Ovary (tissue), 9 donors: ENCODE results near the gene PFKL. TPM values are rescaled to one million over a fixed set of nuclear protein-coding genes. Genes with fewer than 3 reads are reported as not detected.

Experiments used
- DNase-seq, 5 donors: peaks; one replicate each; pipeline ENCODE4 v3.0.0-alpha.2; 2019 to 2020
- H3K27ac ChIP-seq, 2 donors: fragments of 200-600 bp; one replicate each; pipeline versions ENCODE4 v1.5.1 to v1.8.0; 2019 to 2022
- H3K27me3 ChIP-seq: fragments of 200-600 bp; one replicate; pipeline ENCODE4 v1.8.0; 2022
- H3K36me3 ChIP-seq: fragments of 200-600 bp; sonication (generic); one replicate; pipeline ENCODE4 v1.5.1; 2019
- H3K4me1 ChIP-seq: one replicate; pipeline ENCODE4 v1.8.1; 2013; ENCODE audit warnings: mild to moderate bottlenecking, moderate library complexity; ENCODE audit not compliant: insufficient read depth
- H3K4me3 ChIP-seq: fragments of 200-600 bp; sonication (generic); one replicate; pipeline ENCODE4 v1.5.1; 2017
- H3K9me3 ChIP-seq, 2 donors: fragments of 200-600 bp in 1 of 2; sonication (generic) in 1 of 2; one replicate each; pipeline versions ENCODE4 v1.5.1 to v1.8.1; 2013 to 2019; ENCODE audit warnings: mild to moderate bottlenecking in 1 of 2, moderate library complexity in 1 of 2
- EP300 ChIP-seq: sonication (generic); formaldehyde crosslinking; IDR thresholded peaks from one replicate; pipeline ENCODE4 v1.6.1; 2017; ENCODE audit warnings: antibody characterized with exemption
- POLR2A ChIP-seq: fragments of 450-650 bp; IDR thresholded peaks from one replicate; pipeline ENCODE4 v1.6.1; 2017; ENCODE audit warnings: antibody characterized with exemption, mild to moderate bottlenecking, moderate library complexity
- WGBS, 3 donors: extraction: QIAGEN DNeasy Blood & Tissue Kit in 1 of 3; methylation state at CpG; one replicate each; pipeline versions ENCODE4 v1.1.5 to v1.1.7; 2013 to 2017; 5-methylcytosine and 5-hydroxymethylcytosine counted together
- intact Hi-C, 4 donors: fragments of 100-400 bp; cut with DNase I; formaldehyde crosslinking; loops; one replicate each; pipeline versions ENCODE4 v1.11.0 to v1.15.1; 2022 to 2023
- polyA plus RNA-seq, 2 donors: library from polyadenylated mRNA; stranded (reverse); fragments of 200-250 nt in 1 of 2; fragments of 350-450 nt in 1 of 2; fragmentation: Illumina TruSeq in 1 of 2; extraction: RNeasy Lipid Tissue Mini Kit (QIAGEN cat#74804) in 1 of 2; gene quantifications; one replicate each; pipeline ENCODE4 v1.2.3, GENCODE V29; 2013 to 2014
- total RNA-seq, 7 donors: library from RNA; depleted of rRNA in 2 of 7; stranded (reverse); fragments of >200 nt in 2 of 7; fragmentation: NEBNext Ultra II Directional in 3 of 7; extraction: Animal tissue kit (Norgen Biotek cat#: 25700) in 3 of 7; gene quantifications; one replicate each; pipeline versions ENCODE4 v1.1.0 to v1.2.4, GENCODE V29; 2016 to 2023
- TF ChIP-seq, protein P1 (sequence below), 3 donors: fragments of 450-650 bp in 2 of 3; fragments of 200-600 bp in 1 of 3; IDR thresholded peaks; one replicate each; pipeline versions ENCODE4 v1.5.1 to v1.8.0; 2016 to 2022; ENCODE audit warnings: antibody characterized with exemption in 3 of 3, mild to moderate bottlenecking in 1 of 3
- donor health status: DM: no; HTN: no; CAD: no; lungs with moderate emphysema.
- donor health status: DM: no; HTN: no; CAD: no.
- donor health status: Bipolar disorder and iron deficiency.
- donor health status: DM: yes; HTN: yes; CAD: no.
- donor health status: DM: no; HTN: no; CAD: no.
- donor health status: DM: yes; HTN: yes; CAD: no.

The PFKL gene
- total and polyA plus RNA-seq, 9 donors: 12.6 to 104 (median 81.8) TPM

DNA sequence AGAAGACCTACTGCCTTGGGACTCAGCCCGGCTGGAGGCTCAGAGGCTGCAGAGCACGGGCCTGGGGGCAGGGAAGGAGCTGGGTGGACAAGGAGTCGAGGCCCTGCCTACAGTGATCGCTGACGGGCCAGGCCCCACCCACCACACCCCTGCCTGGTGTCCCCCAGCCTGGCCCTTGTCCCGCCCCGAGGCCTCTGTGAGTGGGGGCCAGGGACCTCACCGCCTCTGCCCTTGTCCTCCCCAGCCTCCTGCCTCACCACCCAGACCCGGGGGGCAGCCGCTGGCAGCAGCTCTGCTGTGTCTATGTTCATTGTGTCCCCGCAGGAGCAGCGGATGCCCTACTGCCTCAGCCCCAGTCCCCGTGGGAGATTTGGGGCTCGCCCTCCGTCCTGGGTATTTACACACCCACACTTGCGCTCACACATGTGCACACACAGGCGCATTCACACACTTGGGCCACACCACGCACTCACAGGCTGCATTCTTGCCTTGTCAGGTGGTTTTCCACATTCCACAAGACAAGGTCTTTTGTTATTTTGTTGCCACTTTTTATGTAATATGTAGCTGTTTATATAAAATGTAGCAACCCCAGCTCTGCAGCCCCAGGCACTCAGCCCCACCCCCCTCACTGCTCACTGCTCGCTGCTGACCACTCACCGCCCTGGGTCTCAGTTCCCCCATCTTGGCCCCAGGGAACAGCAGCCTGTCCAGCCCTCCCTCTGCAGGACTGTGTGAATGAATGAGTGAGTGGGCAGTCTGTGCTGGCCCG lies 7.3 kb downstream of the PFKL start:
- Histone ChIP-seq H3K36me3 (no peaks in the 10 kb centered on the region), H3K4me3 (no peak overlapping the region), H3K4me1 (peaks cover 4% of the 10 kb centered on the region), H3K9me3 (no peaks in the 10 kb centered on the region), H3K27me3 (no peaks in the 10 kb centered on the region), H3K27ac (no peak overlapping the region)
- WGBS, 3 donors: 80 to 87% (median 82%) methylated on average over 19 to 21 of the region's 21 CpGs
- intact Hi-C loops: loop anchor here in 1 of 4 donors (10.0 kb wide), 1 partner anchor 492 kb away; no protein-coding TSS in a partner anchor
- TF ChIP-seq POLR2A (no peak), EP300 (no peak)
- TF ChIP-seq, protein P1, sequence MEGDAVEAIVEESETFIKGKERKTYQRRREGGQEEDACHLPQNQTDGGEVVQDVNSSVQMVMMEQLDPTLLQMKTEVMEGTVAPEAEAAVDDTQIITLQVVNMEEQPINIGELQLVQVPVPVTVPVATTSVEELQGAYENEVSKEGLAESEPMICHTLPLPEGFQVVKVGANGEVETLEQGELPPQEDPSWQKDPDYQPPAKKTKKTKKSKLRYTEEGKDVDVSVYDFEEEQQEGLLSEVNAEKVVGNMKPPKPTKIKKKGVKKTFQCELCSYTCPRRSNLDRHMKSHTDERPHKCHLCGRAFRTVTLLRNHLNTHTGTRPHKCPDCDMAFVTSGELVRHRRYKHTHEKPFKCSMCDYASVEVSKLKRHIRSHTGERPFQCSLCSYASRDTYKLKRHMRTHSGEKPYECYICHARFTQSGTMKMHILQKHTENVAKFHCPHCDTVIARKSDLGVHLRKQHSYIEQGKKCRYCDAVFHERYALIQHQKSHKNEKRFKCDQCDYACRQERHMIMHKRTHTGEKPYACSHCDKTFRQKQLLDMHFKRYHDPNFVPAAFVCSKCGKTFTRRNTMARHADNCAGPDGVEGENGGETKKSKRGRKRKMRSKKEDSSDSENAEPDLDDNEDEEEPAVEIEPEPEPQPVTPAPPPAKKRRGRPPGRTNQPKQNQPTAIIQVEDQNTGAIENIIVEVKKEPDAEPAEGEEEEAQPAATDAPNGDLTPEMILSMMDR (IDR thresholded peaks at IDR 0.05): no peak
- no peak for DNase-seq

DNA sequence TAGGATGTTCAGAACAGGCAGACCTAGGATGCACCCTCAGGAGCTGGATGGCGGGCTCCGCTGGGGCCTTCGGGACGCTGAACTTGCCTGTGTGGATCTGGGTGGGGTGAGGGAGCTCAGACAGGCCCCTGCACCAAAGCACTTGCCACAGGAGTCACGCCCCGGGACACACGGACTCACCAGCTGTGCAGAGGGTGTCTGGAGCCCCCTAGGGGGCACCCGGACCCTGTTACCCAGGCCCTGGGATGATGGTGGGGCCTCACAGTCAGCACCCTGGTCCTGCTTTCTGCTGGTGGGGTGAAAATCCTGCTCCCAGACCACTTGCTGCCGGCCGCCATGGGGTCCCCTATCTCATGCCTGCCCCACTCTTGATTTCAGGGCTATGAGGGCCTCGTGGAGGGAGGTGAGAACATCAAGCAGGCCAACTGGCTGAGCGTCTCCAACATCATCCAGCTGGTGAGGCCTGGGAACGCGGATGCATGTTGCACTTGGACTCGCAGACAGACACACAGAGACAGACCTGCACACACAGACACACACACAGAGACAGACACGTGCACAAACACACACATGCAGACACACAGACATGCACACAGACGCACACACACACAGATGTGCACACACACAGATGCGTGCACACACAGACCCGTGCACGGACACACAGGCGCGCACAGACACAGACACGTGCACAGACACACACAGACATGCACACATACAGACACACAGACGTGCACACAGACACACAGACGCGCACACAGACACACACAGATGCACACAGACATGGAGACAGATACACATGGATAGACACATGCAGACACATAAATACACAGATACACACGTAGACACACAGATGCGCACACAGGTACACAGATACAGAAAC lies 11.0 kb downstream of the PFKL start:
- TF ChIP-seq EP300: no peak
- TF ChIP-seq, protein P1 (IDR thresholded peaks at IDR 0.05): no peak
- no peak for TF ChIP-seq POLR2A
- DNase-seq: no peak
- WGBS, 3 donors: 84 to 92% (median 89%) methylated on average over 27 to 28 of the region's 28 CpGs
- Histone ChIP-seq H3K4me1 (no peaks in the 10 kb centered on the region), H3K36me3 (no peaks in the 10 kb centered on the region), H3K27ac (no peak overlapping the region), H3K4me3 (no peak overlapping the region), H3K9me3 (no peaks in the 10 kb centered on the region), H3K27me3 (no peaks in the 10 kb centered on the region)
- intact Hi-C loops: no loop called here

DNA sequence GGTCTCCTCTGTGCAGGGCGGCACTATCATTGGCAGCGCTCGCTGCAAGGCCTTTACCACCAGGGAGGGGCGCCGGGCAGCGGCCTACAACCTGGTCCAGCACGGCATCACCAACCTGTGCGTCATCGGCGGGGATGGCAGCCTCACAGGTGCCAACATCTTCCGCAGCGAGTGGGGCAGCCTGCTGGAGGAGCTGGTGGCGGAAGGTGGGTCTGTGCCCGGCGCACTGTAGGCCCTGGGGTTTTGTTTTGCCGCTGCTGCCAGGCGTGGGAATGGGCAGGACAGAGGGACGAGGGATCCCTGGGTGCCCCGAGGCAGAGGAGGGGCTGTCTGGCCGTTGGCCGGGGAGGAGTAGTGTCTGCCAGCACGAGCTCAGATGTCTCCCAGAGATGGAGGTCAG lies 12.2 kb downstream of the PFKL start:
- no peak overlapping the region for H3K27ac ChIP-seq
- H3K4me3 ChIP-seq: no peak overlapping the region
- DNase-seq: no peak
- 90 to 94% (median 91%) methylated on average over 19 to 22 of the region's 22 CpGs for WGBS, 3 donors
- H3K27me3 ChIP-seq: no peaks in the 10 kb centered on the region
- intact Hi-C loops: no loop called here
- H3K4me1 ChIP-seq: no peaks in the 10 kb centered on the region
- TF ChIP-seq EP300 (no peak), POLR2A (no peak)
- TF ChIP-seq, protein P1 (IDR thresholded peaks at IDR 0.05): no peak
- H3K36me3 ChIP-seq: no peaks in the 10 kb centered on the region
- no peaks in the 10 kb centered on the region for H3K9me3 ChIP-seq

DNA sequence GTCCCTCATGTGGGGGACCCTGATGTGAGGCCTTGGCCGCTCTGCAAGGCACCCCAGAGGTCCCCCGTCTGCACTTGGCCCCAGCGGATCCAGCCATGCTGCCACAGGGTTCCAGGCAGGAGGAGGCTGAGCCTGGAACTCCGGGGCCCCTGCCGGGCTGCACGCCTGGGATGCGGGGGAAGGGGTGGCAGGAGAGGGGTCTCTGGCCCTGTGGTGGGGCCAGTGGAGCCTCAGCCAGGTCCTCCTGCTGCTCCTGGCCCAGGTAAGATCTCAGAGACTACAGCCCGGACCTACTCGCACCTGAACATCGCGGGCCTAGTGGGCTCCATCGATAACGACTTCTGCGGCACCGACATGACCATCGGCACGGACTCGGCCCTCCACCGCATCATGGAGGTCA lies 12.9 kb downstream of the PFKL start:
- TF ChIP-seq, protein P1 (IDR thresholded peaks at IDR 0.05): no peak
- TF ChIP-seq EP300 (no peak), POLR2A (no peak)
- H3K27ac ChIP-seq: no peak overlapping the region
- no peak overlapping the region for H3K4me3 ChIP-seq
- H3K27me3 ChIP-seq: no peaks in the 10 kb centered on the region
- H3K4me1 ChIP-seq: no peaks in the 10 kb centered on the region
- H3K36me3 ChIP-seq: no peaks in the 10 kb centered on the region
- no peak for DNase-seq
- H3K9me3 ChIP-seq: no peaks in the 10 kb centered on the region
- intact Hi-C loops: no loop called here
- 92 to 96% (median 94%) methylated on average over 16 to 19 of the region's 19 CpGs for WGBS, 3 donors
